Measurements from ENCODE around the gene AKAP7. TPM values are rescaled to one million over a fixed set of nuclear protein-coding genes. Genes with fewer than 3 reads are reported as not detected.

Gene AKAP7
- polyA plus RNA-seq, 1 donor from 2014 or later = 1.6 TPM

DNA sequence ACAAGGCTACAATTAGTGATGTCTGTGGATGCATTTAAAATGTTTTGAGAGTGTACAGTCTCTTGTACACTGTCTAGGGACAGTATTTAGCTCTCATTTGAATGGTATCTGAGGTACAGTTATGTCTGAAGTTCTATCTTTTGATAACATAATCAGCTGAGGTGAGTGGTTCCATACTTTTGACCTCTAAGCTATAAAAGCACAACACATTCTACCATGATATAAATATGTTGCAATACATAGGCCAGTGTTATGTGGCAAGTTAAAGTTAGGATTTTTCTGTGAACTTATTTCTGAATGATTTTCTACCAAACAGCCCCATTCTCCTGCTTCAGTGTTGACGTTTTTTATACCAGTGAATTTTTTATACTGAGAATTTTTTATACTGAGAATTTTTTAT is 77.6 kb downstream of the AKAP7 start:
- H3K9me2 ChIP-seq (ENCODE audit: insufficient read depth, low read length) = no peaks in the 10 kb centered on the region
- H3K27ac ChIP-seq (ENCODE audit: low read length) = no peak overlapping the region
- no peaks in the 10 kb centered on the region for H4K20me1 ChIP-seq (ENCODE audit: insufficient read depth)
- TF ChIP-seq, protein P1, sequence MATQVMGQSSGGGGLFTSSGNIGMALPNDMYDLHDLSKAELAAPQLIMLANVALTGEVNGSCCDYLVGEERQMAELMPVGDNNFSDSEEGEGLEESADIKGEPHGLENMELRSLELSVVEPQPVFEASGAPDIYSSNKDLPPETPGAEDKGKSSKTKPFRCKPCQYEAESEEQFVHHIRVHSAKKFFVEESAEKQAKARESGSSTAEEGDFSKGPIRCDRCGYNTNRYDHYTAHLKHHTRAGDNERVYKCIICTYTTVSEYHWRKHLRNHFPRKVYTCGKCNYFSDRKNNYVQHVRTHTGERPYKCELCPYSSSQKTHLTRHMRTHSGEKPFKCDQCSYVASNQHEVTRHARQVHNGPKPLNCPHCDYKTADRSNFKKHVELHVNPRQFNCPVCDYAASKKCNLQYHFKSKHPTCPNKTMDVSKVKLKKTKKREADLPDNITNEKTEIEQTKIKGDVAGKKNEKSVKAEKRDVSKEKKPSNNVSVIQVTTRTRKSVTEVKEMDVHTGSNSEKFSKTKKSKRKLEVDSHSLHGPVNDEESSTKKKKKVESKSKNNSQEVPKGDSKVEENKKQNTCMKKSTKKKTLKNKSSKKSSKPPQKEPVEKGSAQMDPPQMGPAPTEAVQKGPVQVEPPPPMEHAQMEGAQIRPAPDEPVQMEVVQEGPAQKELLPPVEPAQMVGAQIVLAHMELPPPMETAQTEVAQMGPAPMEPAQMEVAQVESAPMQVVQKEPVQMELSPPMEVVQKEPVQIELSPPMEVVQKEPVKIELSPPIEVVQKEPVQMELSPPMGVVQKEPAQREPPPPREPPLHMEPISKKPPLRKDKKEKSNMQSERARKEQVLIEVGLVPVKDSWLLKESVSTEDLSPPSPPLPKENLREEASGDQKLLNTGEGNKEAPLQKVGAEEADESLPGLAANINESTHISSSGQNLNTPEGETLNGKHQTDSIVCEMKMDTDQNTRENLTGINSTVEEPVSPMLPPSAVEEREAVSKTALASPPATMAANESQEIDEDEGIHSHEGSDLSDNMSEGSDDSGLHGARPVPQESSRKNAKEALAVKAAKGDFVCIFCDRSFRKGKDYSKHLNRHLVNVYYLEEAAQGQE (IDR thresholded peaks at IDR 0.05; ENCODE audit: borderline replicate concordance) = no peak
- TF ChIP-seq SMC3 (conservative IDR thresholded peaks at IDR 0.05; ENCODE audit: poor library complexity) (no peak), EZH2 (IDR thresholded peaks at IDR 0.05; ENCODE audit: borderline replicate concordance, insufficient read depth, low read length, poor library complexity, severe bottlenecking) (no peak), RAD21 (conservative IDR thresholded peaks at IDR 0.05) (no peak), POLR2AphosphoS5 (IDR thresholded peaks at IDR 0.05) (no peak), MXI1 (conservative IDR thresholded peaks at IDR 0.05; ENCODE audit: poor library complexity, severe bottlenecking) (no peak), TAF1 (IDR thresholded peaks at IDR 0.05; ENCODE audit: low read depth) (no peak), EP300 (conservative IDR thresholded peaks at IDR 0.05; ENCODE audit: poor library complexity, severe bottlenecking) (no peak)
- TF ChIP-seq, protein P2, sequence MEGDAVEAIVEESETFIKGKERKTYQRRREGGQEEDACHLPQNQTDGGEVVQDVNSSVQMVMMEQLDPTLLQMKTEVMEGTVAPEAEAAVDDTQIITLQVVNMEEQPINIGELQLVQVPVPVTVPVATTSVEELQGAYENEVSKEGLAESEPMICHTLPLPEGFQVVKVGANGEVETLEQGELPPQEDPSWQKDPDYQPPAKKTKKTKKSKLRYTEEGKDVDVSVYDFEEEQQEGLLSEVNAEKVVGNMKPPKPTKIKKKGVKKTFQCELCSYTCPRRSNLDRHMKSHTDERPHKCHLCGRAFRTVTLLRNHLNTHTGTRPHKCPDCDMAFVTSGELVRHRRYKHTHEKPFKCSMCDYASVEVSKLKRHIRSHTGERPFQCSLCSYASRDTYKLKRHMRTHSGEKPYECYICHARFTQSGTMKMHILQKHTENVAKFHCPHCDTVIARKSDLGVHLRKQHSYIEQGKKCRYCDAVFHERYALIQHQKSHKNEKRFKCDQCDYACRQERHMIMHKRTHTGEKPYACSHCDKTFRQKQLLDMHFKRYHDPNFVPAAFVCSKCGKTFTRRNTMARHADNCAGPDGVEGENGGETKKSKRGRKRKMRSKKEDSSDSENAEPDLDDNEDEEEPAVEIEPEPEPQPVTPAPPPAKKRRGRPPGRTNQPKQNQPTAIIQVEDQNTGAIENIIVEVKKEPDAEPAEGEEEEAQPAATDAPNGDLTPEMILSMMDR (IDR thresholded peaks at IDR 0.05; ENCODE audit: poor library complexity, severe bottlenecking) = no peak
- no peaks in the 10 kb centered on the region for H3K79me2 ChIP-seq (replicated peaks; ENCODE audit: insufficient read depth, low read length)
- no peak overlapping the region for H2AFZ ChIP-seq (ENCODE audit: low read depth, low read length)
- no peak overlapping the region for H3K4me3 ChIP-seq (ENCODE audit: low read length)
- no peaks in the 10 kb centered on the region for H3K27me3 ChIP-seq (ENCODE audit: insufficient read depth, low read depth, low read length)
- H3K9ac ChIP-seq (ENCODE audit: low read length) = no peak overlapping the region
- H3K9me3 ChIP-seq (ENCODE audit: low read length) = no peaks in the 10 kb centered on the region
- no peaks in the 10 kb centered on the region for H3F3A ChIP-seq (ENCODE audit: insufficient read depth, low read length, poor library complexity, severe bottlenecking)
- no peaks in the 10 kb centered on the region for H3K36me3 ChIP-seq (ENCODE audit: insufficient read depth, low read length)
- H3K4me2 ChIP-seq (ENCODE audit: low read length) = no peak overlapping the region

DNA sequence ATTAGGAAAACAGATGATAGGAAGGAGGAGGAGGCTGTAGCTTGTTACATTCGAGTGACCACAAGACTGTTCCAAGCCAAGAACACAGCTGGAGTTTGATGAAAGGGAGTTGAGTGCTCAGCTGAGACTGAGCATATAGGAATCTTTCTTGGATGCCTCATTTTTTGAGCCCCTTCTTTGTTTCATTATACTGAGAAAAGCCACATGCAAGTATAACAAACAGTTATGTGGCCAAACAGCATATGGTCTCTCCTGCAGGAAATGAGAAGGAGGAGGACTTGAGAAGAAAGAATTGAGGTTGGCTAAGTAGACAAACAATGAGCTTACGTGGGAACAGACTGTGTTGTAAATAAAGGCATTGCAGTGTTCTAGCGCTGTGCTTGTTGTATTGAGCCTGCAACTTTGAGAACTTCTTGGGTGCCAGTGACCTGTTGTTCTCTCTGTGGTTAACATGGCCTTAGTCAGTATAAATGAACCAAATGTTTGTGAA is 78.3 kb downstream of the AKAP7 start:
- Histone ChIP-seq H3K27ac (ENCODE audit: low read length) (no peak overlapping the region), H2AFZ (ENCODE audit: low read depth, low read length) (no peak overlapping the region)

More for the DNA sequence above, 78.3 kb downstream of the AKAP7 start:
- TF ChIP-seq POLR2AphosphoS5 (IDR thresholded peaks at IDR 0.05) (no peak), RAD21 (conservative IDR thresholded peaks at IDR 0.05) (no peak), MXI1 (conservative IDR thresholded peaks at IDR 0.05; ENCODE audit: poor library complexity, severe bottlenecking) (no peak), EZH2 (IDR thresholded peaks at IDR 0.05; ENCODE audit: borderline replicate concordance, insufficient read depth, low read length, poor library complexity, severe bottlenecking) (no peak), EP300 (conservative IDR thresholded peaks at IDR 0.05; ENCODE audit: poor library complexity, severe bottlenecking) (no peak), SMC3 (conservative IDR thresholded peaks at IDR 0.05; ENCODE audit: poor library complexity) (no peak), TAF1 (IDR thresholded peaks at IDR 0.05; ENCODE audit: low read depth) (no peak)
- TF ChIP-seq, protein P1 (IDR thresholded peaks at IDR 0.05; ENCODE audit: borderline replicate concordance) = no peak
- TF ChIP-seq, protein P2 (IDR thresholded peaks at IDR 0.05; ENCODE audit: poor library complexity, severe bottlenecking) = no peak
- no peaks in the 10 kb centered on the region for H4K20me1 ChIP-seq (ENCODE audit: insufficient read depth)
- no peak overlapping the region for H3K4me2 ChIP-seq (ENCODE audit: low read length)
- H3K9me2 ChIP-seq (ENCODE audit: insufficient read depth, low read length) = no peaks in the 10 kb centered on the region
- no peak overlapping the region for H3K4me3 ChIP-seq (ENCODE audit: low read length)
- H3K9ac ChIP-seq (ENCODE audit: low read length) = no peak overlapping the region
- H3K27me3 ChIP-seq (ENCODE audit: insufficient read depth, low read depth, low read length) = no peaks in the 10 kb centered on the region
- H3K9me3 ChIP-seq (ENCODE audit: low read length) = no peaks in the 10 kb centered on the region
- no peaks in the 10 kb centered on the region for H3F3A ChIP-seq (ENCODE audit: insufficient read depth, low read length, poor library complexity, severe bottlenecking)
- H3K36me3 ChIP-seq (ENCODE audit: insufficient read depth, low read length) = no peaks in the 10 kb centered on the region
- H3K79me2 ChIP-seq (replicated peaks; ENCODE audit: insufficient read depth, low read length) = no peaks in the 10 kb centered on the region

Measured in neural cell (in vitro differentiated cells).